HCT116 (cell line): ENCODE data around the gene IGSF9B. TPM values are rescaled to one million over a fixed set of nuclear protein-coding genes. Genes with fewer than 3 reads are reported as not detected.
A peak's percentile ranks its signal among the peaks of the same experiment; 100 is the strongest.

ENCODE experiments used
- ATAC-seq: fragments of 200-7000 bp; cut with Tn5 transposase; 2 replicates; pipeline ENCODE4 v1.9.1; 2020; ENCODE audit warnings: mild to moderate bottlenecking, moderate library complexity
- BruUV-seq: library from RNA; stranded (reverse); fragments of 400-500 nt; replicated peaks from 2 replicates; lab custom pipeline; 2021; lab: Mats Ljungman, UMichigan
- CTCF ChIA-PET: fragments of 300-600 bp; sonication (Branson Sonifier 250); formaldehyde crosslinking; loops from one replicate; lab custom pipeline; 2021; ENCODE audit warnings: antibody characterized with exemption; lab: Charles Lee
- POLR2A ChIA-PET: fragments of 300-600, 350-600 bp; sonication (Branson Sonifier 250); formaldehyde crosslinking; loops from one replicate; lab custom pipeline; 2021; ENCODE audit warnings: antibody characterized with exemption; lab: Charles Lee
- RAD21 ChIA-PET, 2 experiments: fragments of 300-600 bp; sonication (Branson Sonifier 250); formaldehyde crosslinking; loops; one replicate each; lab custom pipeline; 2023; ENCODE audit warnings: low total read pairs in 2 of 2; ENCODE audit not compliant: uncharacterized antibody in 2 of 2, unreplicated experiment in 2 of 2, low non-redundant PET in 1 of 2; lab: Charles Lee
- DNase-seq: peaks from one replicate; pipeline ENCODE4 v3.0.0-alpha.2; 2010; ENCODE audit warnings: low read depth, low spot score
- H2AFZ ChIP-seq: fragments of 200-600 bp; shearing (Covaris generic), sonication (generic); 2 replicates; pipeline ENCODE4 v1.6.1; 2017; ENCODE audit warnings: low read depth, mixed run types, mixed read lengths, antibody characterized with exemption, low read length; ENCODE audit not compliant: poor library complexity, severe bottlenecking
- H3K27ac ChIP-seq: 2 replicates; pipeline ENCODE4 v1.5.1; 2012; ENCODE audit warnings: low read depth, low read length
- H3K27me3 ChIP-seq: fragments of 200-600 bp; sonication (generic); 2 replicates; pipeline ENCODE4 v1.6.1; 2016; ENCODE audit warnings: mixed run types, low read length, mixed read lengths; ENCODE audit not compliant: insufficient read depth
- H3K36me3 ChIP-seq, 2 experiments: fragments of 200-500 bp in 1 of 2; fragments of 200-600 bp in 1 of 2; sonication (Bioruptor generic) in 1 of 2; sonication (generic) in 1 of 2; 2 replicates each; pipeline versions ENCODE4 v1.5.1 to v1.6.1; 2014 to 2016; ENCODE audit warnings: low read length in 2 of 2, inconsistent platforms in 1 of 2, mixed read lengths in 1 of 2, mixed run types in 1 of 2; ENCODE audit not compliant: insufficient read depth in 2 of 2, control insufficient read depth in 1 of 2
- H3K4me1 ChIP-seq, 2 experiments: fragments of 200-600 bp in 1 of 2; sonication (generic) in 1 of 2; 2 replicates each; pipeline versions ENCODE4 v1.5.1 to v1.6.1; 2012 to 2017; ENCODE audit warnings: low read length in 2 of 2, inconsistent platforms in 1 of 2, mild to moderate bottlenecking in 1 of 2, mixed read lengths in 1 of 2, mixed run types in 1 of 2, moderate library complexity in 1 of 2; ENCODE audit not compliant: insufficient read depth in 2 of 2, control insufficient read depth in 1 of 2
- H3K4me2 ChIP-seq: fragments of 200-600 bp; sonication (generic); 2 replicates; pipeline ENCODE4 v1.6.1; 2017; ENCODE audit warnings: mixed run types, low read length, mixed read lengths
- H3K4me3 ChIP-seq, 2 experiments: fragments of 200-600 bp in 1 of 2; sonication (generic) in 1 of 2; replicated peaks in 1 of 2; 2 replicates each; pipeline ENCODE4 v1.5.1; 2011 to 2016; ENCODE audit warnings: low read length in 2 of 2, control low read depth in 1 of 2, low read depth in 1 of 2, mild to moderate bottlenecking in 1 of 2, mixed read lengths in 1 of 2, mixed run types in 1 of 2
- H3K79me2 ChIP-seq: fragments of 200-600 bp; sonication (generic); 2 replicates; pipeline ENCODE4 v1.6.1; 2017; ENCODE audit warnings: mild to moderate bottlenecking, mixed run types, low read length, moderate library complexity, mixed read lengths; ENCODE audit not compliant: insufficient read depth
- H3K9ac ChIP-seq: fragments of 200-600 bp; sonication (generic); 2 replicates; pipeline ENCODE4 v1.6.1; 2016; ENCODE audit warnings: low read length, mixed read lengths
- H3K9me2 ChIP-seq: fragments of 200-600 bp; sonication (generic), shearing (Covaris generic); 2 replicates; pipeline ENCODE4 v1.6.1; 2017; ENCODE audit warnings: mixed run types, mild to moderate bottlenecking, moderate library complexity; ENCODE audit not compliant: insufficient read depth
- H3K9me3 ChIP-seq, 2 experiments: fragments of 200-500 bp in 1 of 2; fragments of 200-600 bp in 1 of 2; sonication (Bioruptor generic) in 1 of 2; sonication (generic) in 1 of 2; 2 replicates each; pipeline ENCODE4 v1.6.1; 2014 to 2017; ENCODE audit warnings: low read length in 2 of 2, mixed read lengths in 2 of 2, inconsistent platforms in 1 of 2, low read depth in 1 of 2, mild to moderate bottlenecking in 1 of 2, mixed run types in 1 of 2, moderate library complexity in 1 of 2; ENCODE audit not compliant: control insufficient read depth in 1 of 2, insufficient read depth in 1 of 2
- H4K20me1 ChIP-seq: fragments of 200-600 bp; sonication (generic), shearing (Covaris generic); 2 replicates; pipeline ENCODE4 v1.6.1; 2017; ENCODE audit warnings: mixed run types, mild to moderate bottlenecking, moderate library complexity; ENCODE audit not compliant: insufficient read depth
- CEBPB ChIP-seq: IDR thresholded peaks from 2 replicates; pipeline ENCODE4 v1.6.1; 2012; ENCODE audit warnings: low read depth
- SIN3A ChIP-seq: IDR thresholded peaks from 2 replicates; pipeline ENCODE4 v1.6.1; 2012; ENCODE audit warnings: low read depth
- YY1 ChIP-seq: IDR thresholded peaks from 2 replicates; pipeline ENCODE4 v1.6.1; 2011; ENCODE audit warnings: low read length, low read depth, moderate library complexity, mild to moderate bottlenecking; ENCODE audit not compliant: insufficient replicate concordance; ENCODE audit errors: extremely low read depth
- ZNF274 ChIP-seq: fragments of 200-500 bp; sonication (Bioruptor generic); IDR thresholded peaks from 2 replicates; pipeline ENCODE4 v1.6.1; 2014; ENCODE audit warnings: mild to moderate bottlenecking, low read depth, low read length, inconsistent platforms
- intact Hi-C: fragments of 100-400 bp; cut with micrococcal nuclease; formaldehyde crosslinking; loops from 2 replicates; pipeline ENCODE4 v1.10.0; 2022
- total RNA-seq: library from RNA; stranded (reverse); gene quantifications from one replicate; pipeline ENCODE4 v1.2.1, GENCODE V29; 2021; ENCODE audit not compliant: unreplicated experiment
- TF ChIP-seq, protein P1 (sequence below), 3 experiments: fragments of 200-600 bp in 1 of 3; sonication (generic) in 1 of 3; IDR thresholded peaks in 2 of 3; conservative IDR thresholded peaks in 1 of 3; 2 replicates each; pipeline ENCODE4 v1.5.1; 2012 to 2017; ENCODE audit warnings: low read depth in 2 of 3, low read length in 2 of 3, antibody characterized with exemption in 1 of 3, borderline replicate concordance in 1 of 3, control low read depth in 1 of 3, mild to moderate bottlenecking in 1 of 3, mixed read lengths in 1 of 3, mixed run types in 1 of 3, moderate library complexity in 1 of 3; ENCODE audit not compliant: insufficient read depth in 1 of 3

Gene IGSF9B
- total RNA-seq, 1 experiment from 2014 or later = 12.4 TPM

DNA sequence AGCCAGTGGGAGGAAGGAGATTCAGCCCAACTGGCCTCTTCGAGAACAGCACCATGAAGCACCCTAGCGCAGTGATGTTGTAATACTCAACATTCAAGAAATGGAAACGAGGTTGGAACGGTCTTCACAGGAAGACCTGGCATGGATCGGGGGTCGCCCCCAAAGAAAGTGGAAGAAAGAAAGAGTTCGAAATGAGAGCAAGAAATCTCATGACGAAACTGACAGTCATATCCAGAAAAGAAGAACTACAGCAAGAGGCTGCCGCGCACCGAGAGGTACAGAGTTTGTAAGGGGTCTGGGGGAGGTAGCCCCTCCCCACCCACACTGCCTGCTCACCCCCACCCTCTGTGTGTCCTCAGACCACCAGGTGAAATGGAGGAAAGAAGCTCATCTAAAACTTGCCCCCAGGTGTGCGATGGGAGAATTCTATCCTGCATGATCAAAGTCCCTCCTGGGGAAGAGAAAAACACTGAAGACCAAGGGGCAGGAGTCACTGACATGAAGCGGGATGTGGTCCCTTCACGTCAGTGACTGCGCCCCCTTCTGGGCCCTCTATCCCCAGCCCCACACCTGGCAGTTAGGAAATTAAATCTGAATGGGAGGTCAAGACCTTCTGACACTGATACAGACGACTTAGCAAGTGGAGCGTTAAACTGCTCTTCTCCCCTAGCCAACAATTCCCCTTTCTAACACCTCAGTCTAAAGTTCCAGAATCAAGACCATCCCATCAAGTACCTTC, 58.6 kb downstream of the IGSF9B start:
- Histone ChIP-seq H3K4me1 (no peaks in the 10 kb centered on the region), H3K36me3 (no peaks in the 10 kb centered on the region), H3K27me3 (no peaks in the 10 kb centered on the region), H3K27ac (no peak overlapping the region), H4K20me1 (no peaks in the 10 kb centered on the region), H3K9me3 (no peaks in the 10 kb centered on the region), H3K79me2 (no peaks in the 10 kb centered on the region), H3K9me2 (no peaks in the 10 kb centered on the region), H3K4me2 (no peak overlapping the region), H3K4me3 (no peak overlapping the region), H2AFZ (no peak overlapping the region), H3K9ac (no peak overlapping the region)
- DNase-seq = no peak
- ChIA-PET RAD21 (no interaction called here), POLR2A (no interaction called here), CTCF (no interaction called here)
- TF ChIP-seq, protein P1, sequence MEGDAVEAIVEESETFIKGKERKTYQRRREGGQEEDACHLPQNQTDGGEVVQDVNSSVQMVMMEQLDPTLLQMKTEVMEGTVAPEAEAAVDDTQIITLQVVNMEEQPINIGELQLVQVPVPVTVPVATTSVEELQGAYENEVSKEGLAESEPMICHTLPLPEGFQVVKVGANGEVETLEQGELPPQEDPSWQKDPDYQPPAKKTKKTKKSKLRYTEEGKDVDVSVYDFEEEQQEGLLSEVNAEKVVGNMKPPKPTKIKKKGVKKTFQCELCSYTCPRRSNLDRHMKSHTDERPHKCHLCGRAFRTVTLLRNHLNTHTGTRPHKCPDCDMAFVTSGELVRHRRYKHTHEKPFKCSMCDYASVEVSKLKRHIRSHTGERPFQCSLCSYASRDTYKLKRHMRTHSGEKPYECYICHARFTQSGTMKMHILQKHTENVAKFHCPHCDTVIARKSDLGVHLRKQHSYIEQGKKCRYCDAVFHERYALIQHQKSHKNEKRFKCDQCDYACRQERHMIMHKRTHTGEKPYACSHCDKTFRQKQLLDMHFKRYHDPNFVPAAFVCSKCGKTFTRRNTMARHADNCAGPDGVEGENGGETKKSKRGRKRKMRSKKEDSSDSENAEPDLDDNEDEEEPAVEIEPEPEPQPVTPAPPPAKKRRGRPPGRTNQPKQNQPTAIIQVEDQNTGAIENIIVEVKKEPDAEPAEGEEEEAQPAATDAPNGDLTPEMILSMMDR (IDR thresholded peaks at IDR 0.05 in 2 of 3, conservative IDR thresholded peaks at IDR 0.05 in 1 of 3; ENCODE audit: borderline replicate concordance in 1 of 3, insufficient read depth in 1 of 3, low read depth in 2 of 3, low read length in 2 of 3) = 0 out of 6 replicates have a peak, but pooled peaks of 1 of the 3 experiments have one; percentile 23
- no peak for TF ChIP-seq ZNF274
- no TSS peak for BruUV-seq
- intact Hi-C loops = no loop called here
- ATAC-seq = peak; percentile 44; the same call in 1 of the 2 replicates

DNA sequence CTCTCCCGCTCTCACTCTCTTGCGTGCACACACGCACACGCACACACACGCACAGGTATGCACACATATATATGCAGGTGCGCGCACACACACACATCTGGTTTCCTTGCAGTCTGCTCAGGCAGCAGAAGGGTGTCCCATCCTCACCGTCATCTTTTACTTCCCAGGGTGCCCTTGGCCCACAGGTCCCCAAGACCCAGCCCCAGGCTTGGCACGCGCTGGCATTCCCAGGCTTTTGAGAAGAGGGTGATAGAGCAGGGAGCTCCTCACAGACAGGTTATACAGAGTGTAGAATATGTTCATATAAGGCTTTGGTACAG, 59.5 kb downstream of the IGSF9B start:
- no peak for DNase-seq
- Histone ChIP-seq H3K9me3 (no peaks in the 10 kb centered on the region), H3K27me3 (no peaks in the 10 kb centered on the region), H3K4me2 (no peak overlapping the region), H3K4me1 (no peaks in the 10 kb centered on the region)
- POLR2A ChIA-PET = no interaction called here
- TF ChIP-seq SIN3A (no peak), YY1 (no peak), CEBPB (no peak)
- TF ChIP-seq, all 23 proteins: peak for 0
- Histone ChIP-seq H3K27ac (no peak overlapping the region), H3K36me3 (no peaks in the 10 kb centered on the region), H4K20me1 (no peaks in the 10 kb centered on the region), H3K79me2 (no peaks in the 10 kb centered on the region), H2AFZ (no peak overlapping the region), H3K9ac (no peak overlapping the region), H3K9me2 (no peaks in the 10 kb centered on the region), H3K4me3 (no peak overlapping the region)
- ATAC-seq = no peak
- ChIA-PET CTCF (no interaction called here), RAD21 (no interaction called here)
- BruUV-seq = no TSS peak
- intact Hi-C loops = no loop called here
